AG10803 (cell line): ENCODE data around the gene PNLIPRP3.

Source experiments
- DNase-seq: peaks from one replicate; pipeline ENCODE4 v3.0.0; 2010; ENCODE audit warnings: low read depth
- H3K4me3 ChIP-seq: 2 replicates; pipeline ENCODE4 v1.5.1; 2011; ENCODE audit warnings: mild to moderate bottlenecking, low read length, control low read depth
- CTCF ChIP-seq: conservative IDR thresholded peaks from 2 replicates; pipeline ENCODE4 v1.5.1; 2011; ENCODE audit warnings: mild to moderate bottlenecking, low read length, control low read depth, inconsistent platforms

PNLIPRP3 gene

GRCh38 chr10:116429288-116429977, 1.8 kb downstream of the PNLIPRP3 start:
- no peak for DNase-seq
- no peak for TF ChIP-seq CTCF
- no peak overlapping the region for H3K4me3 ChIP-seq

DNA sequence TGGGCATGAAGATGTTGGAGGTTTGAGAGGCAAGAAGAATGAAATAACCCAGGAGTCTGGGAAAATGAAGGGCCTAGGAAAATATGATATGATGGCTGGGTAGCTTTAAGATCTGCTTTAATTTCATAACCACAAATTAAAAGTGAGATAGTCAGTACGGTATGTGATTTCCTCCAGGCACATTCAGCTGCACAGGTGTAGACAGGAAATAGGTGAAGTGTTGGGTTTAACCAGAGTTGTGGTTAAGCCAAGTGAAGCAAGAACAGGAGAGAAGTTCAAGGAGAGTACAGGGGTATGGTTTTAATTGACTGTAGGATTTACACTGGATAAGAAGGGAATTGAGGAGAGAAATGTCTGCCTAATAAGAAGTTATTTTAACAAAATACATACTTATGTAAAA, 2.6 kb downstream of the PNLIPRP3 start:
- no peak for TF ChIP-seq CTCF
- no peak overlapping the region for H3K4me3 ChIP-seq
- DNase-seq: no peak

- TF ChIP-seq CTCF: no peak
- DNase-seq: no peak
- no peak overlapping the region for H3K4me3 ChIP-seq
Observed at GRCh38 chr10:116431598-116431997, 4.0 kb downstream of the PNLIPRP3 start.

DNA sequence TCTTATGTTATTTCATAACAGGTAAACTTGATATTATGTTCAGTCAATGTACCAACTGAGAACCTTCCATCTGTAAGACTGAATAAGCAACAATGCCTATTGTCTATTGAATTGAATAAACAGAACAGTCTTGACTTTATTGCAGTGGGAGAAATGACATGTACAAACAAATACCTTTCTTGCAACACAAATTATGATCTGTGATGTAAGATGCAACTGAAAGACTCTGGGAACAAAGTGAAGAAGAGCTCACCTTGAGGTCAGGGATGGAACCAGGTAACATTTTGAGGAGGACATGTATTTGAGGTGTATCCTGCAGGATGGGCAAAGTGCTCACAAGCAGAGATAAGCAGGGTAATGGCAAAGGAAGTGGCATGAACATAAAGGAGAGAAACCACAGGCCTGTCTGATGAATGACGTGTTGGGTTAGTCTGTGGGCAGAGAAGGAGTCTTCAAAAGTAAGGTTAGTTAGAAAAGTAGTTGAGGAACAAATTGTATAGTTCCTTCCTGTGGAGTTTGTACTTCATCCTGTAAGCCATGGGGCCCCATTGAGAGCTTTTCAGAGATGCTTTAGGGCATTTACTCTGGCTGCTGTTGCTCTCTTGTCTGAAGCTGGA, 9.5 kb downstream of the PNLIPRP3 start:
- no peak for DNase-seq
- no peak for TF ChIP-seq CTCF
- no peak overlapping the region for H3K4me3 ChIP-seq

DNA sequence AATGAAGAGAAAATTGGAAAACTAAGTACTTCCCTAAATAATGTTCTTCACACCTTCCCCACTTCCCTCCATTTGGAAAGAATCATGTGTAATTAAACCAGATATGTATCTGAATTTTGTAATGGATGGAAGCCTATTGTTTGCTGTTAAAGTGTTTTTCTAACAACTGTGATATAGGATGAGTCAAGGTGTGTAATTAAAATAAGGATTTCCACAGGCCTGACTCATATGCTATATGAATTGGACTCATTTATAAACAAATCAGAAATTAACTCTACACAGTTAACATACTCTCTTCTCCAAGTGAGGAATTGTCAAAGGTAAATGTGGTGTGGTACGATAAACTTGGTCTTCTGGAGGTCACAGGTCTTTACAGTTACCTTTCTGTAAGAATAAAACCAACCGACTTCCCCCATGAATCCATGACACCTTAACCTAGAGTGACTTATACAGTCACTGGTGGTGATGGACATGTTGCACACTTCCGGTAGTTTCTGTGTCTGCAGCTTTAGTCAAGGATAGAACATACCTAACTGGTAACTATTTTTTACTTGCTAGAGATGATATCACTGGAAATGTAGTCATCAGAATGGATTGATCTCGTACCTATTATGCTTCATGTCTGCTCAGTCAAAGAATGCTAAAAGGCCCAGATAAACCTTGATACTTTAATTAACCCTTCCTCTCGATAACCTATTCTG, 12.8 kb downstream of the PNLIPRP3 start:
- no peak overlapping the region for H3K4me3 ChIP-seq
- no peak for DNase-seq
- no peak for TF ChIP-seq CTCF

DNA sequence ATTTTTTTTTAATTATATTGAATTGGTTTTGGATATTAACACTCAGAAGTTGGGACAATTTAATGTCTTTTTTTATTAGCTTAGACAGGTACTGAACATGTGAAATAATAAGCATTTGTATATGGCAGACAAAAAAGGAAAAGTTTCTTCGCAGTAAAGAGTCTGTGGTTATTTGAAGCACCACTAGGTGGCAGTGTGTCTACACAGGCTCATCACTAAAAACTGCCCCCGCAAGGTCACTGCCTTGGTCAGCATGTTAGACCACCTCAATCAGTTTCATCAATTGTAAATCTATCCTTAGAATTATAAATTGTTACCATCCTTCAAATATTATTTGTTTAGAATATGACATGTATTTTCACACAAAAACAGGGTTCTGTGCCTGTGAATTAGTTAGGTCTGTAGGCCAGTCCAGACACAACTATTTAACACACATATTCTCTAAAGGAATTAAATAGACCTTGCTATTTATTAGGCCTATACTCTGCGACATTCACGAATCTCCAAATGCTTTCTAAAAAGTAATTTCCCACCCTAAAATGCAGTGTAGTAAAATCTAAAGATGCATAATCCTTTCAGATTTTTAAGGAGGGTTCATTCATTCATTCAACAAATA, 17.0 kb downstream of the PNLIPRP3 start:
- no peak overlapping the region for H3K4me3 ChIP-seq
- peak; percentile 48 for DNase-seq
- TF ChIP-seq CTCF: peak; percentile 91
